Uterus (tissue), 4 donors: Measurements from ENCODE around the gene PTPA. TPM values are rescaled to one million over a fixed set of nuclear protein-coding genes. Genes with fewer than 3 reads are reported as not detected.

ENCODE experiments used
- DNase-seq, 2 donors: peaks; one replicate each; pipeline ENCODE4 v3.0.0-alpha.2; 2019 to 2020
- H3K27ac ChIP-seq, 2 donors: fragments of 200-600 bp; sonication (generic); 1 replicate in 1 of 2; 2 replicates in 1 of 2; pipeline ENCODE4 v1.5.1; 2016 to 2018
- H3K27me3 ChIP-seq, 2 donors: fragments of 200-600 bp; sonication (generic); one replicate each; pipeline ENCODE4 v1.5.1; 2018 to 2019; ENCODE audit warnings: control low read depth in 1 of 2
- H3K36me3 ChIP-seq, 2 donors: fragments of 200-600 bp; sonication (generic); one replicate each; pipeline ENCODE4 v1.5.1; 2019; ENCODE audit warnings: control low read depth in 1 of 2
- H3K4me1 ChIP-seq, 2 donors: fragments of 200-600 bp; sonication (generic); one replicate each; pipeline ENCODE4 v1.5.1; 2018 to 2019; ENCODE audit warnings: control low read depth in 1 of 2
- H3K4me3 ChIP-seq, 2 donors: fragments of 200-600 bp; sonication (generic); 1 replicate in 1 of 2; 2 replicates in 1 of 2; pipeline ENCODE4 v1.5.1; 2018 to 2019; ENCODE audit warnings: mild to moderate bottlenecking in 1 of 2
- H3K9me3 ChIP-seq, 2 donors: fragments of 200-600 bp; sonication (generic); one replicate each; pipeline ENCODE4 v1.5.1; 2019; ENCODE audit warnings: control low read depth in 1 of 2
- CTCF ChIP-seq, 4 experiments: fragments of 200-600 bp in 2 of 4; fragments of 450-650 bp in 2 of 4; sonication (generic) in 2 of 4; IDR thresholded peaks; one replicate each; pipeline ENCODE4 v1.5.1; 2016 to 2019; ENCODE audit warnings: antibody characterized with exemption in 4 of 4, mild to moderate bottlenecking in 2 of 4, moderate library complexity in 1 of 4
- POLR2A ChIP-seq, 2 donors: fragments of 450-650 bp; IDR thresholded peaks; one replicate each; pipeline ENCODE4 v1.6.1; 2016; ENCODE audit warnings: antibody characterized with exemption in 2 of 2, mild to moderate bottlenecking in 1 of 2, moderate library complexity in 1 of 2
- intact Hi-C: fragments of 100-400 bp; cut with DNase I; formaldehyde crosslinking; loops from one replicate; pipeline ENCODE4 v1.15.1; 2023; ENCODE audit warnings: low total_unique reads
- total RNA-seq, 4 donors: library from RNA; depleted of rRNA in 3 of 4; stranded (reverse); fragments of >200 nt in 3 of 4; gene quantifications; one replicate each; pipeline versions ENCODE4 v1.1.0 to v1.2.4, GENCODE V29; 2014 to 2023
- donor health status: DM: yes; HTN: yes; CAD: no.

The PTPA gene
- total RNA-seq, 4 donors from 2014 or later, result 28.9 to 107 (median 62.1) TPM

DNA sequence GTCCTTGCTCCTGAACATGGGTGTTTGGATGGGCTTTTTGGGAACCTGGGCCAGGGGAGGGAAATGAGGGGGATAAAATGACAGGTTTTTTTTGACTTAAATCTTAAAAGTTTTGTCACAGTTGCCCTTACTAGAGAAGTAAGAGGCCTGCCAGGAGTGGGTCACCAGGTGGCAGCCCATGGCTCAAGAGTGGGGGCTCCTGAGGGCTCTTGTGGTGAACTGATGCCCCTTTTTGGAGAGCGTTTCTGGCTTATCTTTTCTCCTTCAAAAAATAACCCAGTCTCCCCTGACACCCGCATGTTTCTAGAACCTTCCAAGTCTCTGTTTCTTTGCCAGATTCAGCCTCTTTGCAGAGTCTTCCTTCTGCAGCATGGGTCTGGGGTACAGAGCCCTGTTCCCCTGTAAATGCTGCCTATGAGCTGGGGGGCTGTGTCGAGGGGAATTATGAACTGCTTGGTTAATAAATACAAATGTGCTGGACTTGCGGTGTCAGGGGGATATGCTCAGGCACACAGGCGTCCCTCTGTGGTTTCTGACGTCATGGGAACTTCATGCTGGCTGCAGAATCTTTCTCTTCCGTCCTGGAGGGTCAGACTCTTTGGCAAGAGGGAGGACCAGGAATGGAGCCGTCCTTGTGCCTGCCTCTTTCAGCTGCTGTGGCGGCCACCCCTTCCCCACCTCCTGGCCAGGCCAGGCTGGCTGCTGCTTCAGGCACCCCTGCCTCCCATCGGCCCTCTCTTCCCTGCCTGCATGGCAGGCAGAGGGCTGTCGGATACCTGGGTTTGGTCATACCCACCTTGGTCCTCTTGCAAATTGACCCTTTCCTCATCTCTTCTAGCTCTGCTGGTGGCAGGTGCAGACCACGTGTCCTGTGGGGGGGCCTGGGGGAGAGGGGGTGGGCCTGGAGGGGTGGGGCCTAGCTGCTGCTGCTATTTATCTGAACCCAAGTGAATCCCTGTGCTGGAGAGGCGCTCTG, 30.1 kb downstream of the PTPA start:
- Histone ChIP-seq H3K27me3 (no peaks in the 10 kb centered on the region), H3K4me3 (peak overlapping the region; percentile 36 to 42), H3K27ac (peak overlapping the region; percentile 99 to 100), H3K4me1 (peaks cover 33 to 53% of the 10 kb centered on the region in 2 donors), H3K36me3 (no peaks in the 10 kb centered on the region), H3K9me3 (no peaks in the 10 kb centered on the region)
- peak; percentile 65 to 84 for DNase-seq
- intact Hi-C loops, result loop anchor here (10.0 kb wide), 1 partner anchor 353 kb away; no protein-coding TSS in a partner anchor
- peak in 1 of 2 donors; percentile 30 for TF ChIP-seq POLR2A (IDR thresholded peaks at IDR 0.05)
- no peak for TF ChIP-seq CTCF (IDR thresholded peaks at IDR 0.05)

- Histone ChIP-seq H3K4me3 (no peak overlapping the region), H3K4me1 (peaks cover 40 to 62% of the 10 kb centered on the region in 2 donors), H3K9me3 (no peaks in the 10 kb centered on the region), H3K36me3 (no peaks in the 10 kb centered on the region), H3K27me3 (no peaks in the 10 kb centered on the region), H3K27ac (peak overlapping the region; percentile 99 to 100)
- intact Hi-C loops, result loop anchor here (10.0 kb wide), 1 partner anchor 352 kb away; no protein-coding TSS in a partner anchor
- TF ChIP-seq POLR2A (IDR thresholded peaks at IDR 0.05) (no peak), CTCF (IDR thresholded peaks at IDR 0.05) (no peak)
- no peak for DNase-seq
These were observed 31.1 kb downstream of the PTPA start for GRCh38 chr9:129142138-129142935.

GRCh38 chr9:129143031-129143927, 32.1 kb downstream of the PTPA start:
- Histone ChIP-seq H3K27me3 (no peaks in the 10 kb centered on the region), H3K36me3 (no peaks in the 10 kb centered on the region), H3K4me1 (peaks cover 40 to 65% of the 10 kb centered on the region in 2 donors), H3K9me3 (no peaks in the 10 kb centered on the region), H3K4me3 (no peak overlapping the region), H3K27ac (peak overlapping the region; percentile 99 to 100)
- TF ChIP-seq CTCF (IDR thresholded peaks at IDR 0.05), result peak; percentile 70 to 83 (median 80)
- TF ChIP-seq POLR2A (IDR thresholded peaks at IDR 0.05), result peak; percentile 29 to 67
- peak; percentile 93 to 94 for DNase-seq
- intact Hi-C loops, result loop anchor here (10.0 kb wide), 1 partner anchor 352 kb away; no protein-coding TSS in a partner anchor

DNA sequence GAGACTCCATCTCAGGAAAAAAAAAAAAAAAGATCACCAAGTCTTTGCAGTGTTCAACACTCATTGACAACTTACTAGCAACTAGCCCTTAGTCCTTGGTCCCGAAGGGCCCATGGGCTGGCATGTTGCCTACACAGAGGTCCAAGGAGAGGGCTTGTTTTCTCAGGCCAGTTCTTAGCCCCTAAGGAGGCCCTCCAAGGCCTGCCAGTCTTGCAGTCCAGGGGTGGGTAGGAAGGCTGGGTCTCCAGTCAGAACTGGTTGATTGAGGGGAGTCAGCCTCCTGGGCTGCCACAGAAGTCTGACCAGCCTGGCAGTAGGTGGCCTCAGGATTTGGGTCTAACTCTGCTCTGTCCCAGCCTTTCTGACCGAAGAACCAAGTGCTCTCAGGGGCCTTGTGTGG, 34.1 kb downstream of the PTPA start:
- no peak for DNase-seq
- H3K4me3 ChIP-seq, result no peak overlapping the region
- H3K9me3 ChIP-seq, result no peaks in the 10 kb centered on the region
- peaks cover 40 to 56% of the 10 kb centered on the region in 2 donors for H3K4me1 ChIP-seq
- H3K36me3 ChIP-seq, result no peaks in the 10 kb centered on the region
- H3K27me3 ChIP-seq, result no peaks in the 10 kb centered on the region
- no peak for TF ChIP-seq POLR2A (IDR thresholded peaks at IDR 0.05)
- TF ChIP-seq CTCF (IDR thresholded peaks at IDR 0.05), result no peak
- intact Hi-C loops, result loop anchor here (10.0 kb wide), 1 partner anchor 349 kb away; no protein-coding TSS in a partner anchor
- H3K27ac ChIP-seq, result peak overlapping the region; percentile 99 to 100
